GM19372 (cell line): ENCODE results near the gene SPATA13.

Source experiments
- ATAC-seq: cut with Tn5 transposase; IDR thresholded peaks from one replicate; pipeline ENCODE4 v1.9.1; 2021; ENCODE audit warnings: mild to moderate bottlenecking, low read depth, moderate library complexity; ENCODE audit not compliant: unreplicated experiment

Gene SPATA13

DNA sequence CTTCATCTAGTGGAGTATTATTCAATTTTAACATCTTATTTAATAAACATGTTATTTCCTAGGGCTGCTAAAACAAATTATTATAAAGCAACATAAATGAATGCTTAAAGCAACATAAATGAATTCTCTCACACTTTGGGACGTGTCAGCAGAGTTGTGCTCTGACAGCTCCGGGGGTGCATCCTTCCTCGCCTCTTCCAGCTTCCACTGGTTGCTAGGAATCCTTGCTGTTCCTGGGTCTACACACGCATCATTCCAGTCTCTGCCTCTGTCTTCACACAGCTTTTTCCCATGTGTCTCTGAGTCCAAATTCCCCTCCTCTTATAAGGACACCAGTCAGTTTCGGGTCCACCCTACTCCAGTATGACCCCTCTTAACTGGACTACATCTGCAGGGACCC is 21.6 kb upstream of the SPATA13 start:
- ATAC-seq = no peak

GRCh38 chr13:24141333-24141910 is 19.1 kb upstream of the SPATA13 start:
- ATAC-seq = no peak

- no peak for ATAC-seq
Observed at GRCh38 chr13:24142453-24142852, 18.1 kb upstream of the SPATA13 start.

DNA sequence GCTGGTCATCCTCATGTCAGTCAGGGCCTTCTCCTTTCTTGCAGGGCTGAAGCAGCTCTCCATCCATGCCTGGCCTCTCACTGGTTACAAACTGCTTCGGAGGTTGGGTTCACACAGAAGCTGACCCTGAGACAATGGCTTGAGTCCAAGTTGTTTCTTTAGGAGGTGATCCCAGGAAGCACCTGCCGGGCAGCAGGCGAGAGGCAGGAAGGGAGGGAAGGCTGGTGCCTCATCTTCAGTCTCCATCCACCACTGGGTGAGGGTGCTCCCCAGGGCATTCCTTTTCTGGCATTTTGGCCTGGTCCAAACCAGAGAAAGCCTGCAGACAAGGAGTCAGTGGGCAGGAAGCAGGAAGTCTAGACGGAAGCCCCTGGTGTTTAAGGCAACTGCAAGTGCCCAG is 17.6 kb upstream of the SPATA13 start:
- no peak for ATAC-seq

- ATAC-seq = no peak
Observed at GRCh38 chr13:24145240-24145639, 15.3 kb upstream of the SPATA13 start.

- no peak for ATAC-seq
Observed at GRCh38 chr13:24145674-24146073, 14.8 kb upstream of the SPATA13 start.

DNA sequence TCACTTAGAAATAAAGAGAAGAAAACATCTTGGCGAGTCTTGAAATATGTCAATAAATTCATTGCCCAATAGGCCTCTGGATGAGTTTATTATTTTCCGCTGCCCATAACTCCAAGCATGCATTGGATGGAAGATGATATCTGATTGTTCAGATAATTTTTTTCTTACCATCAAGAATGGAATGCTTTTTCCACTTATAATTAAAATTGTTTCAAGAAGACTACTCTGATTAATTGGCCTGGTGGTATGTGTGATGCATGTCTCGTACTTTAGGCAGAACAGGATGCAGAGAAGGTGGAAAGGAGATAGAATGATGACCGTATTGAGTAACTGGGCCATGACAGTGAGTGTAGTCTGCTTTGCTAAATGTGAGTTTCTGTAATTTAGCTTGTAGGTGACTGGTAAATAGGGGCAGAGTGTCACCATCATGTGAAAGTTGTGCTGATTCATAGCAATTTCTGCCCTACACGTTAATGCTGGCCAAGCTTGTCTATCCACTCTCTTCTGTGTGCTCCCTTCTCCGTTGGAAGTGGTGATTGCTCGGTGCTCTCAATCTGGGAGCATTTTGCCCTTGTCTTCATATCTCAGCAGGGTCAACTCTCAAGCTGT is 13.5 kb upstream of the SPATA13 start:
- no peak for ATAC-seq

- peak; percentile 76 for ATAC-seq
Observed at GRCh38 chr13:24147570-24147963, 13.0 kb upstream of the SPATA13 start.

GRCh38 chr13:24148414-24149235 is 11.9 kb upstream of the SPATA13 start:
- ATAC-seq = no peak

DNA sequence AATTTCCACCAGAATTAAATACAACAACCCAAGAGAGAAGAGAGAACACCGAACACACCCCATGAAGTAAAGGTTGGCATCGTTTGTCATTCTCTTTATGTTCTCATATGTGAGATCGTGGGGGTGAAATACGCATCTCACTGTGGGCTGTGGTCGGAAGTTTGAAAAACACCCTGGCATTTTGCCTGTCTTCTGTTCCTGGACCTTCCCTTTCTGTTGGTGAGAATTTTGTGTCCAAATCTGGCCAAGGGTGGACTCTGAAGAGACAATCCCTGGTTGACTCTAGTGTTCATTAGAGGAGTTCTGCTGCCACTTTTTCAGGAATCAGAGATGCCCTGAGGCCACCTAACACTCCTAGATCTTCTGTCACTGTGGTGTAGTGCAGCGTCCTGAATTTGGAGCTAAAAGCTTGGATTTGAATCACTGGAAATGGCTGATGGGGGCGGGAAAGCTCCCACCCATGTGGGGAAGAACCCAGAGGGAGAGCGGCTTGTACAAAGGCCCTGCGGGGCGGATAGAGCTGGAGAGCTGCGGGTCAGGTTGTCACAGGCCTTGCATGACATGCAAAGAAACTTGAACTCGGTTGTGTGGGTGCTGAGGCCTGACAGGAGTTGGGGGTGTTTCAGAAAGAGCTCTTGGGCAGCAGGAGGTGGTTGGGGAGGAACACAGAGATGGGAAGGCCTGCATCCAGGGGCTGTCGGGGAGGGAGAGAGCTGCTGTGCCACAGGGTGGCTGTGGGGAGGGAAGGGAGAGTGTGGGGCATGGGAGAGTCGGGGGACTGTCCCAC is 11.1 kb upstream of the SPATA13 start:
- no peak for ATAC-seq

GRCh38 chr13:24150572-24150971 is 9.9 kb upstream of the SPATA13 start:
- no peak for ATAC-seq

GRCh38 chr13:24151864-24152263 is 8.7 kb upstream of the SPATA13 start:
- ATAC-seq = no peak

- ATAC-seq = no peak
Observed at GRCh38 chr13:24152292-24153214, 8.0 kb upstream of the SPATA13 start.

DNA sequence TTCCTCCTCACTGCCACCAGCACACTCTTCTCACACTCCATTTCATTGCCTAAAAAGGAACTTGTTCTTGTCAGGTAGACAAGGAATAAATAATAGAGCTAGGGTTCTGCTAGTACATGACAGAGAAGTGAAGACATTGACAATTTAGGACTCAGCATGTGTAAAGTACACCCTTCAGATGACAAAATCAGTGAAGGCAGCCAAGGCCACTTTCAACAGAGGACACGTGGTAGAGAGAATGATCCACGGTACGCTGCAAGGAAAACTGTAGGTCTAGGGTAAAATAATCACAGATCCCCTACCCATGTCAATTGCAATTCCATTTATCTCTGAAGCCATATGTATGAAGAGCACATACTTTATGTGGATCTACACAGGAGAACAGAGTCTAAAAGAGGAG is 7.2 kb upstream of the SPATA13 start:
- no peak for ATAC-seq

- ATAC-seq = no peak
Observed at GRCh38 chr13:24153979-24154701, 6.4 kb upstream of the SPATA13 start.

DNA sequence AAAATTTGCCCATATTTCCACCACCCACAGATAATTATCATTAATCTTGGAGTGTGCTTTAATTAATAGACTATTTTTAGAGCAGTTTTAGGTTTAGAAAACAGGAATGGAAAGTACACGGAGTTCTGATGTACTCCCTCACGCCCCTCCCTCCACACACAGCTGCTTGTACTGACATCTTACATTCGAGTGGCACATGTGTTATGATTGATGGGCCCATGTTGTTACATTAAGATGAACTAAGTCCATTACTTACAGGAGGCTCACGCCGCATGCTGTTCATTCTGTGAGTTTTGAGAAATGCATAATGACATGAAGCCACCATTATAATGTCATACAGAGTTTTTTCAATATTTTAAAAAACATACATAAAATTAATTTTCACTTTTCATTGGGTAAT is 1.2 kb upstream of the SPATA13 start:
- ATAC-seq = no peak

GRCh38 chr13:24161010-24161775 is 673 bp downstream of the SPATA13 start:
- ATAC-seq = peak; percentile 40

- no peak for ATAC-seq
Observed at GRCh38 chr13:24161980-24162525, 1.5 kb downstream of the SPATA13 start.
